K562 (cell line): ENCODE results near the gene APP.

Experiments used
- EP300 ChIP-seq: IDR thresholded peaks from 2 replicates; pipeline ENCODE4 v1.6.1; 2012; ENCODE audit warnings: low read length, improper control_type of control experiment
- NONO ChIP-seq, 2 experiments: fragments of 200-400 bp in 1 of 2; fragments of 450-650 bp in 1 of 2; formaldehyde crosslinking in 1 of 2; IDR thresholded peaks; 2 replicates each; pipeline ENCODE4 v1.6.1; 2017; ENCODE audit warnings: low read depth in 2 of 2, mild to moderate bottlenecking in 2 of 2, moderate library complexity in 2 of 2, low read length in 1 of 2
- POLR2AphosphoS5 ChIP-seq: IDR thresholded peaks from 2 replicates; pipeline ENCODE4 v1.6.1; 2011; ENCODE audit warnings: mild to moderate bottlenecking, low read depth, low read length, moderate library complexity; ENCODE audit not compliant: control insufficient read depth, insufficient read depth
- ZFX ChIP-seq: sonication (generic); formaldehyde crosslinking; IDR thresholded peaks from 2 replicates; pipeline ENCODE4 v1.8.0; 2022; ENCODE audit warnings: mild to moderate bottlenecking, missing genetic modification reagents, moderate library complexity
- TF ChIP-seq, protein P1 (sequence below), 3 experiments: IDR thresholded peaks in 2 of 3; conservative IDR thresholded peaks in 1 of 3; 2 replicates each; pipeline ENCODE4 v1.5.1; 2011 to 2012; ENCODE audit warnings: low read length in 3 of 3, mild to moderate bottlenecking in 3 of 3, control low read depth in 2 of 3, improper control_type of control experiment in 1 of 3, inconsistent platforms in 1 of 3, low read depth in 1 of 3, mixed read lengths in 1 of 3, moderate library complexity in 1 of 3; ENCODE audit not compliant: insufficient read depth in 2 of 3

DNA sequence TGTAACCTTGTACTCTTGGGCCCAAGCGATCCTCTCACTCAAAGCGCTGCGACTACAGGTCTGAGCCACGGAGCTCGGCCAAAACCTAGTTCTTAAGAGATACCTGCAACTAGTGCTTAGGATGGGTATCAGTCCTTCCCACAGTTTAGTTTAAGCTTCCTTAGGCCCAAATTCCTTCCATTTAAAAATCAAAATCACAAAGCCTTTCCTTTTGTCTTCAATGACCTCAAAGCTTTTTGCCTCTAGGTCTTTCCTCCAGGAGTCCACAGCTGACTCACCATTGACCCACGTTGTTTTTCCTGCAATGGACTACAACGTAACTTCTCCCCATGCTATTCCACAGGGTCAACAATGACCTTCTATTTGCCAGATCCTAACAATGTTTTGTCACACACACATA, 64.0 kb downstream of the APP start:
- TF ChIP-seq ZFX (CRISPR knock-in tag) (no peak), EP300 (no peak), POLR2AphosphoS5 (no peak), NONO (IDR thresholded peaks at IDR 0.05; ENCODE audit: low read depth in 2 of 2, low read length in 1 of 2) (no peak)
- TF ChIP-seq, protein P1, sequence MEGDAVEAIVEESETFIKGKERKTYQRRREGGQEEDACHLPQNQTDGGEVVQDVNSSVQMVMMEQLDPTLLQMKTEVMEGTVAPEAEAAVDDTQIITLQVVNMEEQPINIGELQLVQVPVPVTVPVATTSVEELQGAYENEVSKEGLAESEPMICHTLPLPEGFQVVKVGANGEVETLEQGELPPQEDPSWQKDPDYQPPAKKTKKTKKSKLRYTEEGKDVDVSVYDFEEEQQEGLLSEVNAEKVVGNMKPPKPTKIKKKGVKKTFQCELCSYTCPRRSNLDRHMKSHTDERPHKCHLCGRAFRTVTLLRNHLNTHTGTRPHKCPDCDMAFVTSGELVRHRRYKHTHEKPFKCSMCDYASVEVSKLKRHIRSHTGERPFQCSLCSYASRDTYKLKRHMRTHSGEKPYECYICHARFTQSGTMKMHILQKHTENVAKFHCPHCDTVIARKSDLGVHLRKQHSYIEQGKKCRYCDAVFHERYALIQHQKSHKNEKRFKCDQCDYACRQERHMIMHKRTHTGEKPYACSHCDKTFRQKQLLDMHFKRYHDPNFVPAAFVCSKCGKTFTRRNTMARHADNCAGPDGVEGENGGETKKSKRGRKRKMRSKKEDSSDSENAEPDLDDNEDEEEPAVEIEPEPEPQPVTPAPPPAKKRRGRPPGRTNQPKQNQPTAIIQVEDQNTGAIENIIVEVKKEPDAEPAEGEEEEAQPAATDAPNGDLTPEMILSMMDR (IDR thresholded peaks at IDR 0.05 in 2 of 3, conservative IDR thresholded peaks at IDR 0.05 in 1 of 3; ENCODE audit: insufficient read depth in 2 of 3, low read depth in 1 of 3, low read length in 3 of 3) = no peak
